OCI-LY3 (cell line): ENCODE data around the gene TMEM176A.
"Not testable (repeated sequence)": the region's sequence is repeated elsewhere in the genome, so short reads cannot be mapped to it uniquely, and the experiment has no call there.

Experiments used
- H2AFZ ChIP-seq: fragments of 200-600, 300-600 bp; shearing (Covaris generic); 2 replicates; pipeline ENCODE4 v1.6.0; 2014; ENCODE audit warnings: antibody characterized with exemption, low read depth, low read length
- H3K27ac ChIP-seq: fragments of 200-600, 300-600 bp; sonication (generic); 2 replicates; pipeline ENCODE4 v1.5.1; 2014; ENCODE audit warnings: mild to moderate bottlenecking, low read length, moderate library complexity, mixed read lengths
- H3K27me3 ChIP-seq: fragments of 200-600, 300-600 bp; sonication (generic); 2 replicates; pipeline ENCODE4 v1.6.1; 2014; ENCODE audit warnings: low read depth, low read length, mixed read lengths
- H3K36me3 ChIP-seq: fragments of 200-600, 300-600 bp; sonication (generic); replicated peaks from 2 replicates; pipeline ENCODE3; 2014; ENCODE audit warnings: low read depth, low read length, mixed read lengths
- H3K4me1 ChIP-seq: fragments of 300-600, 200-600 bp; sonication (generic); 2 replicates; pipeline ENCODE4 v1.6.1; 2014; ENCODE audit warnings: low read length, mixed read lengths
- H3K4me2 ChIP-seq: fragments of 200-600, 300-600 bp; sonication (generic); 2 replicates; pipeline ENCODE4 v1.6.1; 2014; ENCODE audit warnings: low read length, mixed read lengths
- H3K4me3 ChIP-seq: fragments of 300-600, 200-600 bp; sonication (generic); 2 replicates; pipeline ENCODE4 v1.5.1; 2014; ENCODE audit warnings: antibody characterized with exemption, mild to moderate bottlenecking, low read length, moderate library complexity
- H3K79me2 ChIP-seq: fragments of 300-600, 200-600 bp; shearing (Covaris generic); 2 replicates; pipeline ENCODE4 v1.6.1; 2014; ENCODE audit warnings: mild to moderate bottlenecking, low read length, mixed read lengths
- H3K9ac ChIP-seq: fragments of 300-600, 200-600 bp; shearing (Covaris generic); 2 replicates; pipeline ENCODE4 v1.6.0; 2014; ENCODE audit warnings: mild to moderate bottlenecking, low read length, moderate library complexity
- H3K9me3 ChIP-seq: fragments of 200-600, 300-600 bp; shearing (Covaris generic); 2 replicates; pipeline ENCODE4 v1.6.1; 2014; ENCODE audit warnings: low read length, mixed read lengths; ENCODE audit not compliant: insufficient read depth
- H4K20me1 ChIP-seq: fragments of 200-600, 300-600 bp; sonication (generic); 2 replicates; pipeline ENCODE4 v1.6.1; 2016; ENCODE audit warnings: low read length, mixed read lengths; ENCODE audit not compliant: insufficient read depth
- CTCF ChIP-seq: fragments of 200-600, 300-600 bp; sonication (generic); IDR thresholded peaks from 2 replicates; pipeline ENCODE4 v1.5.1; 2014; ENCODE audit warnings: antibody characterized with exemption, low read length, low read depth
- EZH2phosphoT487 ChIP-seq: fragments of 200-600 bp; shearing (Covaris generic); IDR thresholded peaks from 2 replicates; pipeline ENCODE4 v1.6.1; 2018; ENCODE audit warnings: antibody characterized with exemption, mixed run types, low read depth

Gene TMEM176A

GRCh38 chr7:150759479-150759878 lies 41.1 kb upstream of the TMEM176A start:
- H3K4me2 ChIP-seq: no peak overlapping the region
- TF ChIP-seq CTCF (no peak), EZH2phosphoT487 (no peak)

GRCh38 chr7:150766334-150766709 lies 34.2 kb upstream of the TMEM176A start:
- Histone ChIP-seq H3K79me2 (no peaks in the 10 kb centered on the region), H2AFZ (no peak overlapping the region), H3K4me2 (no peak overlapping the region), H3K4me1 (no peaks in the 10 kb centered on the region), H3K27ac (no peak overlapping the region), H3K4me3 (no peak overlapping the region), H3K9me3 (no peaks in the 10 kb centered on the region), H3K27me3 (0 out of 2 replicates have a peak, but pooled peaks cover 3% of the 10 kb centered on the region), H3K36me3 (no peaks in the 10 kb centered on the region), H3K9ac (no peak overlapping the region), H4K20me1 (no peaks in the 10 kb centered on the region)
- TF ChIP-seq EZH2phosphoT487 (no peak), CTCF (no peak)

More at GRCh38 chr7:150759479-150759878, 41.1 kb upstream of the TMEM176A start:
- Histone ChIP-seq H3K4me1 (peaks cover under 1% of the 10 kb centered on the region; the same call in 1 of the 2 replicates), H3K9ac (no peak overlapping the region), H3K27ac (no peak overlapping the region), H4K20me1 (no peaks in the 10 kb centered on the region), H2AFZ (no peak overlapping the region), H3K36me3 (no peaks in the 10 kb centered on the region), H3K79me2 (no peaks in the 10 kb centered on the region), H3K4me3 (no peak overlapping the region), H3K27me3 (0 out of 2 replicates have a peak, but pooled peaks cover 3% of the 10 kb centered on the region), H3K9me3 (no peaks in the 10 kb centered on the region)

- no peaks in the 10 kb centered on the region for H3K27me3 ChIP-seq
- H4K20me1 ChIP-seq: no peaks in the 10 kb centered on the region
- H3K4me3 ChIP-seq: no peak overlapping the region
- no peak overlapping the region for H2AFZ ChIP-seq
- H3K9ac ChIP-seq: no peak overlapping the region
- H3K4me2 ChIP-seq: no peak overlapping the region
- TF ChIP-seq EZH2phosphoT487 (no peak), CTCF (no peak)
- no peaks in the 10 kb centered on the region for H3K9me3 ChIP-seq
- H3K4me1 ChIP-seq: no peaks in the 10 kb centered on the region
- no peaks in the 10 kb centered on the region for H3K36me3 ChIP-seq
- no peaks in the 10 kb centered on the region for H3K79me2 ChIP-seq
- no peak overlapping the region for H3K27ac ChIP-seq
Measured at GRCh38 chr7:150769768-150770167, 30.8 kb upstream of the TMEM176A start.

GRCh38 chr7:150774131-150774530 lies 26.4 kb upstream of the TMEM176A start:
- not testable (repeated sequence) for H3K9ac ChIP-seq, H3K36me3 ChIP-seq, H4K20me1 ChIP-seq, H3K27me3 ChIP-seq, H2AFZ ChIP-seq, H3K4me1 ChIP-seq, H3K4me3 ChIP-seq, H3K27ac ChIP-seq, H3K9me3 ChIP-seq, H3K79me2 ChIP-seq, H3K4me2 ChIP-seq
